HTERT RPE-1 (cell line): ENCODE data around the gene SEC14L2.
"Not testable (repeated sequence)": the region's sequence is repeated elsewhere in the genome, so short reads cannot be mapped to it uniquely, and the experiment has no call there.

Experiments used
- in situ Hi-C: fragments of 300-500 bp; cut with MboI; formaldehyde crosslinking; loops from 4 replicates; pipeline ENCODE4 v1.14.3; 2020; ENCODE audit warnings: low sequenced_read_pairs

The SEC14L2 gene

DNA sequence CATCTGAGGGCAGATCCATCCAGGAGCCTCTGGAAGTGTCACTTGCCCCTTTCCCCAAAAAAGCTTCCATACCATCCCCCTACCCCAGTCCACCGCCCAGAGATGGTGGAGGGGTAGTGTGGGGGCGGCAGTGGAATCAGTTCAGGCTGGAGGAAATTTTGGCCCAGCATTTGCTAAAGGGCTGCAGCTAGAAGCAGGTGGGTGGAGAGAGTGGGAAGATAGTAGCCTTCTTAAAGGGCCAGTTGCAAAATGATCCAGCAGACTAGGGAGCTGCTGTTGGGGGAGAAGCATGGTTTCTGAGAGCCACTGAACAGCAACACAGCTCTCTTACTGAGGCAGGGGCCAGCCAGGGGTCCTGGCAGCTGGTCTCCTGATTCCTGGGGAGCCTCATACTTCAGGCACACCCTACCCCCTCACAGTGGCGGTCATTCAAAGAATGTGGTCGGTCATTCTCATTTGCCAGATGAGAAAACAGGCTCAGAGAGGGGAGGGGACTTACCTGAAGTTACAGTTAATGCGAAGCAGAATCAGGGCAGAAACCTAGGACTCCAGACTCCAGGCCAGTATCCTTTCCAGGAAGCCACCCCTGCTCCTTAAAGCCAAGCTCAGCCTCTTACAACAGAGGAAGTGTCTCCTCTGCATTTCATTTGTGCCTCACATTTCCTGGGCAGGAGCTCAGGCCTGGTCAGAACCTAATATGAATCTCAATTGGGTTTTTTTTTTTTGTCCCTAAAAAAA lies 5.4 kb downstream of the SEC14L2 start:
- in situ Hi-C loops: no loop called here

DNA sequence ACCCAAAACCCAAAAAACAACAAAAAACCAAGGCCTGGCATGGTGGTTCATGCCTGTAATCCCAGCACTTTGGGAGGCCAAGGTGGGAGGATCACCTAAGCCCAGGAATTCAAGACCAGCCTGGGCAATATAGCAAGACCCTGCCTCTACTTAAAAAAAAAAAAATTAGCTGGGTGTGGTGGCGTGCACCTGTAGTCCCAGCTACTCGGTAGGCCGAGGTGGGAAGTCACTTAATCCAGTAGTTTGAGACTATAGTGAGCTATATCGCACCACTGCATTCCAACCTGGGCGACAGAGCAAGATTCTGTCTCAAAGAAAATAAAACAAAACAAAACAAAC lies 5.9 kb downstream of the SEC14L2 start:
- in situ Hi-C loops: not testable (repeated sequence)

DNA sequence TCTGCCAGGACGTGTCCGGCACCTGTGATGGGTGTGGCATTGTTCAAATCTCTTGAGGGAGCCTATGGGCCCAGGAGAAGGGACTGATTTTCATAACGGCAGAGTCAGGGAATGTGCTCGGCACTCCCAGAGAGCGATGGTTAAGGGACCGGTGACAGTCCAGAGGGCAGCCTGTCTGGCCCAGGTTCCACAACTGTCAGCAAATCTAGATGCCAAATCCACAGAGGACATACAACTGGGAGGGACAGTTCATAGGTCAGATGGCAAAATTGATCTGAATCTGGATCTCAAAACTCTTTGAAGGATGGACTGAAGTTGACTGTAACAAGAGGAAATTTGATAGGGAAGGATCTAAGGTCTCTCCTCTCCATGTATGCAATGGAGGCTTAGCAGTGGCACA lies 7.5 kb downstream of the SEC14L2 start:
- in situ Hi-C loops: no loop called here

DNA sequence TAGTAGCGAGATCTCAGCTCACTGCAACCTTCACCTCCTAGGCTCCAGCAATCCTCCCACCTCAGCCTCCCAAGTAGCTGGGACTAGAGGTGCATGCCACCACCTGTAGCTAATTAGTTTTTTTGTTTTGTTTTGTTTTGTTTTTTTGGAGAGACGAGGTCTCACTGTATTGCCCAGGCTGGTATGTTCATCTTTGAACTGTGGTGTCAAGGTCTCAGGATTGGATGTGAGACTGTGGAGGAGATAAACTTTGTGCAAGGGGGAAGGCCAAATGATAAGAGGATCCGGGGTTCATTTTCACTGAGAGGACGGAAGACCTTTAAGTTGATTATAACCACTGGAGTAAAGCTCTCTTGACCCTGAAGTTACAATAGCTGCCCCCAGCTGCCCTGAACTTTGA lies 8.9 kb downstream of the SEC14L2 start:
- in situ Hi-C loops: no loop called here

DNA sequence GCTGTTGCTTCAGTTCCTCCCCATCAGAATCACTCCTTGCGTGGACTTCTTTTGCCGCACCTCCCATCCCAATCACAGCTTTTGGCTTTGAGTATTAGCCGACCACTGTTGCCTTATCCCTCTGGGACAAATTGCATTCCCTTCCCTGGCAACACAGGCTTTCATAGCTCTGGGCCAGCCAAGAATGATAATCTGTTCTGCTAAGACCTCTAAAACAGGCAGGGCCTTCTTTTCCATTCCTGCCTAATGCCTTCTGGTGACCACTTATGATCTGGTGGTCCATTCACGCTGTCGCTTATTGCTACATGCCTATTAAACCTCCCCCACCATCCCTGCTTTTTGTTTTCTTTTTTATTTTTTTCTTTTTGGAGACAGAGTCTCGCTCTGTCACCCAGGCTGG lies 9.6 kb downstream of the SEC14L2 start:
- in situ Hi-C loops: no loop called here

DNA sequence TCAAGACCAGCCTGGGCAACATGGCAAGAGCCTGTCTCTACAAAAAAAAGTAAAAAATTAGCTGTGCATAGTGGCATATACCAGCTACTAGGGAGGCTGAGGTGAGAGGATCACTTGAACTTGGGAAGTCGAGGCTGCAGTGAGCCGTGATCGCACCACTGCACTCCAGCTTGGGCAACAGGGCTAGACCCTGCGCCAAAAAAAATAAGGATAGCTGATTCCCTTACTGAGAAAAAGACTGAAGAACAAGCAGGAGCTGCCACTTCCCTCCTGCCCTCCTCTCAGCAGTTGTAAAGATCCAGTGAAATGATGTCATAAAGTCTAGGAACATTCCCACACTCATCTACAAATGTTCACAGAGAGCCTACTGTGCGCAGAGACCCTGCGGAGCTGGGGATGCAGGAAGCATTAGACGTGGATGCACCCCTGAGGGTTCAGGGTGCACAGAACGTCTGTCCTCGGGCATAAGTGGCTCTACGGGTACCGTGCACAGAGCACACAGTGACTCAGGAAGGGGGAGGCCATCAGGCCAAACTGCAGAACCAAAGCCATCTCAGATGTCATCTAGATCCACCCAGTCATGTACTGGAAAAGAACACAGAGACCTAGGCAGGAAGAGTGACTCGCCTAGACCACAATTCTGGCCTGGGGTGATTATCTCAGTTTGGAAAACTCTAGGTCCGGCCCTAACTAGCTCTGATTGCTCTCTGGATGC lies 11.7 kb downstream of the SEC14L2 start:
- in situ Hi-C loops: no loop called here

DNA sequence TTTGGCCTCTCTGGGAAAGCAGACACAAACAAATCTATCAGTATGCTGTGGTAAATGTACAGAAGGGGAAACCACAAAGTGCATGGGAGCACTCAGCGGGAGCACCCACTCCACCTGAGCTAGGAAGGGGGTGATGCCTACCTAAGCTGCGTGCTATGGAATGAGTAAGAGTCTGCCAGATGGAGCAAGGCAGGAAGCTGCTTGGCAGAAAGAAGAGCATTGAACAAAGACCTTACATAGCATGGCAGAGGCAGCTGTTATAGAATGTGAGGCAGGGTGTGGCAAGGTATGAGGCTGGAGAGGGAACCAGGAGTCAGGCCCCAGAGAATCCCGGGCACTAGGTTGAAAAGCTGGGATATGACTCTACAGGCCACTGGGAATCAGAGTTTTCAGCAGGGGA lies 15.0 kb downstream of the SEC14L2 start:
- in situ Hi-C loops: no loop called here

DNA sequence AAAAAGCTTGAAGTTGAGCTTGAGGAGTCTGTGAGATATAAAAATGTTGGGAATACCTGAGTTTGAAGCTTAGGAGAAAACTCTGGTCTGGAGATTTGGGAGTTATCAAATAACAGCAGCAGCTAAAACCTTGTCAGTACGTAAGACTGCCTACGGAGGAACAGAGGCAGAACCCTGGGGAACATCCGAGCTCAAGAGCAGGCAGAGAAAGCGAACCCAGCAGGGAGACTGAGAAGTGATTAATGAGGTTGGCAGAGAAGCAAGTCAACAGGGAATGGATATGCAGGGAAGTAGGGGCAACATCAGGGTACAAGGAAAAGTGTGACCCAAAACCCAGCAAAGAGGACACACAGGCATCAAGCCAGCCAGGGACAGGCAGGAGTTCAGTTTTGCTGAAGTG lies 16.2 kb downstream of the SEC14L2 start:
- in situ Hi-C loops: no loop called here

DNA sequence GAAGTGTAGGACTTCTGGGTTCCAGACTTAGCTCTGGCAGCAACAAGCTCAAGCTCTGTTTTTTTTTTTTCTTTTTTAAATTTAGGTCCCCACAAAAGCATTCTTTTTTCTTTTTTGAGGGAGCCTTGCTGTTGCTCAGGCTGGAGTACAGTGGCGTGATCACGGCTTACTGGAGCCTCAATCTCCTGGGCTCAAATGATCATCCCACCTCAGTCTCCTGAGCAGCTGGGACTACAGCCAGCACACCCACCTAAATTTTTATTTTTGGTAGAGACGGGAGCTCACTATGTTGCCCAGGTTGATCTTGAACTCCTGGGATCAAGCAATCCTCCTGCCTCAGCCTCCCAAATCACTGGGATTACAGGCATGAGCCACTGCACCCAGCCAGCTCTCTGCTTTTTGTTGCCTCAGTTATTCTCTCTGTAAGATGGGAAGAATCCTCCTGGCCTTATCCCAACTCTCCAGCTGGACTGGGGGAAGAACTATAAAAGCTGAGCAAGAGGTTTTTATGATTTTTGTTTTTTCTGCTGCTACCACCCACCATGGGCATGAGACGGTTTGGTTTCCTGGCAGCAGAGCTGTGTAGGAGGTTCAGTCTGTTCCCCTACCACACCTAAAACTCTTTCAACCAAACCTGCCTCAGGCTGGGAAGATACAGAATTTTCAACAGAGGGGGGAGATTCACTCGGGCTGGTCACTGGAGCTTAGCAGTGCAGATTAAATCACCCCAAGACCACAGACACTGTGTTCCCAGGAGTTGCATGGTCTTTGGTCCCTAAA lies 17.1 kb downstream of the SEC14L2 start:
- in situ Hi-C loops: no loop called here

DNA sequence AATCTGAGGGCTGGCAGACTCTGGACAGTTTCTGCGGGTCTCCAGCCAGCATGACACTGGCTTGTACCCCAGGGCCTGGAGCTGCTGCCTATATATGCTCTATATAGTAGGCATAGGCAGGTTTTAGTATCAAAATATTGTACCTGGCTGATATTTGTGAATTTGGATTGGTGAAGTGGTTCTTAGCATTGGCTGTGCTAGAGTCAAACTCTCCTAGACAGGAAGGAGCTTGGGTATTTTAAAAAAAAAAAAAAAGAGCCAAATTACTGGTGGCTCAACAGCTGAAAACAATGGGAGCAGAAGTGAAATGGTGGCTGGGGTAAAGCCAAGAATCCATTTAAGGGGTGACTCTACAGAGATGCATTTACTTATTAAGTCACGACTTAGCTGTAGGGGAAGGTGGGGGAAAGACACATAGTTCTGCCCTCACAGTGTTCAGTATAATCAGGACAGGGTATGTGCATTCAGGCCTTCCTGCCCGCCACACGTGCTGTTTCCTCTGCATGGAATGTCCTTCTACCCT lies 17.8 kb downstream of the SEC14L2 start:
- in situ Hi-C loops: no loop called here

DNA sequence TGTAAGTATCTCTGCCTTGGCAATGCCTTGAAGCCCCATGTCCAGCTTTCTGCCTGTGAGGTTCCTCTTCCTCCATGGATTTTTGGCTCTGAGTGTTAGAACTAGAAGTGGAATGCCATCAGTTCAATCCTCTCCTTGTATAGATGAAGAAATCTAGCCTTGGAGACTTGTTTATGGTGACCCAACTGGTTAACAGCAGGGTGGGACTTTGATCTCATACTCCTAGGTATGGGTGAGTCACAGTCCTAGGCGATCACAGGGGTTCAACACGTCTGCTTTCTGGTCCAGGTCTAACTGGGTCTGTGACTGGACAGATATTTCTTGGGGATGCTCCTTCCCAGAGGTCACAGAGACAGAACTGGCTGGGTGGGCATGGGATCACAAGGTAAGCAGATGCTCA lies 19.6 kb downstream of the SEC14L2 start:
- in situ Hi-C loops: no loop called here

DNA sequence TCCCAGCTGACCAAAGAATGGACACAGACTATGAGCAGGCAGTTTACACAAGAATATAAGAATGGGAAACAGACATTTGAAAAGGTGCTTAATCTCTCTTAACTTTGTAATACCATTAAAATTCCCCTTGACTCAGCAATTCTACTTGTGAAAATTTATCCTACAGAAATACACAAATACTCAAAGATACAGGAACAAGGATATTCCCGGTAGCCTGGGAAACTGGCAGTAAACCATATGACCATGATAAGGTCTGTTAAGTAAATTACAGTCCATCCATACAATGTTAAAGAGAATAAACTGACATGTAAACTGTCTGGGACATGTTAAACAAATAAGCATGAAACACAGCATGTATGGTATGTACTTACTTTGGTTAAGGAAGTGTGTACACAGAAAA lies 20.0 kb downstream of the SEC14L2 start:
- in situ Hi-C loops: no loop called here

DNA sequence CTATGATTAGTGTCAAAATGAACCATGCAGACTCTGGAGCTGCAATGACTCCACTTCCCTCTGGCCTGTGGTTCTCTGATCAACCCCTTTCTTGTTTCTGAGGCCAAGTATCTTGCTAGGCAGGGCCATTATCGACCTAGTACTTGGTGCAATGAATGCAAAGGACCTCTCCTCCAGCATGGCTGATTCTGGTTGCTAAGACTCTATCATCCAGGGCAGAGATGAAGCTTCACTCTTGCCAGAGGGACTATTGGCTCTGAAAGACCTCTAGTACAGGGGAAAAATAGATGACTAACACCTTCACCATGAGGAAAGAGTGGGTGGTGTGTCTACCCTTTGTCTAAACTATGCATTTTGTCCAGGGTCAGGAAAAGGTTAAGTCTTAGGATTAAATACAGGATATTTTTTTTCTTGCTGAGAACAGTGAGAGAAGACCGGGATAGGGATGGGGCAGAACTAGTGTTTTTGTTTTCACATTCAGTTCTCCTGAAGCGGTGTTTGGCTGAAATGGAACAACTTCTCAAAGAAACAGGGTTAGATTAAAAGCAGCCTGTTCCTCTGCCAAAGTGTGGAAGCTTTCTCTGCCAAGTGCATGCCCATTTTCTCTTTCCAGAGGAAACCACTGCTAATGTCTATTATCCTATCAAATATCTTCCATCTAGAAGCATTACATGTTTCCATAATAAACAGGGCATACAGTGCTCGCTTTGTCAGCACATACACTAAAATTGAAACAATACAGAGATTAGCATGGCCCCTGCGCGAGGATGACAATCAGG lies 23.7 kb downstream of the SEC14L2 start:
- in situ Hi-C loops: no loop called here

DNA sequence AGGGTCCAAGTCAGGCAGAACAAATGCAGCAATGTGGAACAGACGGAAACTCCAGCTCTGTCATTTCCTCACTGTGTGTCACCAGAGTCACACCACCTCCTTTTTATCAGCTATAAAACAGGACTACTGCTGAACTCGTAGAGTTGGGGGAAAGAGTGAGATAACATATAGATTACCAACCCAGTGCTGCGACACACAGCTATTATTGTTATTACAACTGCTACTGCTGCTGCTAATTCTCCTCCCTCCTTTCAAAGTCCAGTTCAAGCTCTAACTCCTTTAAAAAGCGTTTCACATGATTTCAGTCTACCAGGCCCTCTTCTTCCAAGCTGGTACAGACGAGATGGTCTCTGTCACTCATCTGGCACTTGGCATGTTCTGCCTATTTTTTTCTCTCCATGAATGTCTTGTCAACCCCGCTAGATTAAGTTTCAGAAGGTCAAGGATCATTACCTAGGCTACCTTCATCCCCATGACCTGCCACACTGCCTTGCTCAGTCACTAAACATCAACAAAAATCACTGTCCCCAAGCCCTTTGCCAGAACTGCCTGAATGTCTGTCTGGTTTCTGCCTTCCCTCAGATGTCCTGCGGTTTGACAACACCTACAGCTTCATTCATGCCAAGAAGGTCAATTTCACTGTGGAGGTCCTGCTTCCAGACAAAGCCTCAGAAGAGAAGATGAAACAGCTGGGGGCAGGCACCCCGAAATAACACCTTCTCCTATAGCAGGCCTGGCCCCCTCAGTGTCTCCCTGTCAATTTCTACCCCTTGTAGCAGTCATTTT lies 25.1 kb downstream of the SEC14L2 start:
- in situ Hi-C loops: no loop called here

DNA sequence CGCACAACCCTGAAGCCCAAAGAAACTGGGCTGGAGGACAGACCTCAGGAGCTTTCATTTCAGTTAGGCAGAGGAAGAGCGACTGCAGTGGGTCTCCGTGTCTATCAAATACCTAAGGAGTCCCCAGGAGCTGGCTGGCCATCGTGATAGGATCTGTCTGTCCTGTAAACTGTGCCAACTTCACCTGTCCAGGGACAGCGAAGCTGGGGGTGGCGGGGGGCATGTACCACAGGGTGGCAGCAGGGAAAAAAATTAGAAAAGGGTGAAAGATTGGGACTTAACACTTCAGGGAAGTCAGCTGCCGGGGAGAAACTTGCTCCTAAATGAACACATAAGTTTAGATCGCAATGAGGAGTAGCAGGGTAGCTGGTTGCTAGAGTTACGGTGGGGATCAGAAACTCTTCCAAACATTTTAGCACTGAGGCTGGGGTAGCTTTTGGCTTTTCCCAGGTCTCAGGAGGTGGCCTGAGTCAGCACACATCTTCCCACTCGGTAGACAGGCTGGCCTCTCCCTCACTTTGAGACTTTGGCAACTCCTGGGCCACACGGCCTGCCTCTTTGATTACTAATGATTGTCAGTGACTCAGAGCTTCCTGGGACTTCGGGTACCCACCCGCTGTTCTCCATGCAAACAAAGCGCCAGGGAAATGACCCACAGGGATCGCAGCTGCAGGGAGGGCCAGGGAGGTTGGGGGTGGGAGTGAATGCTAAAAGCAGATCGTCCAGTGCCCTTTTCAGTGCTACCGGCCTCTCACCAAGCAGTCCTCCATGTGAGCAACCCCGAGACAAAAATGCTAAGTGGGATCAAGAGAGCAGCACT lies 25.9 kb downstream of the SEC14L2 start:
- in situ Hi-C loops: no loop called here

DNA sequence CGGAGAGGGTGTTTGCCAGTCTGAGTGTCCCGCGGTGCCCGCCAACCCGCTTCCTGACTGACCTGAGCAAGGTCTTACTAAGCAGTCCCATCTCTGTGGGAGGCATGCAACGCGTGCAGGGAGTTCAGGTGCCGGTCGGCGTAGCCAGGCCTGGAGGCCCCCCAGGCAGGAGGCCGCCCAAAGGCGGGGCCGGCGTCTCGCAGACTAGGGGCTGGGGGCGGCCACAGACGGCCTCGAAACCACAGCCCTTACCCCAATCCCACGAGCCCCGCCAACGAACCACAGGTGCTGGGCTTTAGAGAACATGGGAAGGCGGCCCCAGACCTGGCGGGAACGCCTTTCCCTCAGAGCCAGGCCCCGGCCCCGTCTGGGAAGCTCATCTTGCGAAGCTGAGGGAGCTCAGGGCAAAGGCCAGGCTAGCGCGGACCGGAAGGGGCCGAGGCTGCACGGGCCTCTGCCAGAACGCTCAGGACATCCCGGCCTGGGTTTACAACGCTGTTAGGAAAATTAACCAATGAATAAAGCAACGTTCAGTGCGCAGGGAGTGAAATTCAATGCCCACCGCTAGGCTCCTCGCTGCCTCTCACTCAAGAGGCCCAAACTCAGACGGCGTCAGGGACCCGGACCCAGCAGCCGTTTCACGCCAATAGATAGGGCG lies 26.6 kb downstream of the SEC14L2 start:
- in situ Hi-C loops: no loop called here

DNA sequence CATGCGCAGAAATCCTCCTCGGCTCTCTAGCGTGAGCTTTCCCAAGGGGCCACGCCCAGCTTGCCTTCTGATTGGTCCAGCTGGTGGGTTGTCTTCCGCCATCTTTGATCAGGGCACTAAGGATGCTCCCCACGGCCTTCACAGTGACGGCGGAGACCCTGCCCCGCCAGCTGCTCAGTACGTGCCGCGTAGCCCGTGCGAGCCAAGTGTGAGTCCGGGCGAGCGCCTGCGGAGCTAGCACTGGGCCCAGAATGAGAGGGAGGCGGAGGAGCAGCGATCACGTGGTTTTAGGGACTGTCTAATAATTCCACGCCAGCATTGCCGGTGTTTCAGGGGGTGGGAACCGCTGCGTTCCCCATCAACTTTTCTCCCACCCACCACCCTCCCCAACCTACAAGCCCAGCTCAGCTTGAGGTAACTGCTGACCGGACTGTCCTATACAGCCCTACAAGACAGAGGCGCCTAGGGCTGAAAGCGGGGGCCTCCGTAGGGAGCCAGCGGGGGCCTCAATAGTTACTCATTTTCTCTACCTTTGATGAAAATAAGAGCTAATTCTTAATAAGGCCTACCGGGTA lies 27.2 kb downstream of the SEC14L2 start:
- in situ Hi-C loops: no loop called here

DNA sequence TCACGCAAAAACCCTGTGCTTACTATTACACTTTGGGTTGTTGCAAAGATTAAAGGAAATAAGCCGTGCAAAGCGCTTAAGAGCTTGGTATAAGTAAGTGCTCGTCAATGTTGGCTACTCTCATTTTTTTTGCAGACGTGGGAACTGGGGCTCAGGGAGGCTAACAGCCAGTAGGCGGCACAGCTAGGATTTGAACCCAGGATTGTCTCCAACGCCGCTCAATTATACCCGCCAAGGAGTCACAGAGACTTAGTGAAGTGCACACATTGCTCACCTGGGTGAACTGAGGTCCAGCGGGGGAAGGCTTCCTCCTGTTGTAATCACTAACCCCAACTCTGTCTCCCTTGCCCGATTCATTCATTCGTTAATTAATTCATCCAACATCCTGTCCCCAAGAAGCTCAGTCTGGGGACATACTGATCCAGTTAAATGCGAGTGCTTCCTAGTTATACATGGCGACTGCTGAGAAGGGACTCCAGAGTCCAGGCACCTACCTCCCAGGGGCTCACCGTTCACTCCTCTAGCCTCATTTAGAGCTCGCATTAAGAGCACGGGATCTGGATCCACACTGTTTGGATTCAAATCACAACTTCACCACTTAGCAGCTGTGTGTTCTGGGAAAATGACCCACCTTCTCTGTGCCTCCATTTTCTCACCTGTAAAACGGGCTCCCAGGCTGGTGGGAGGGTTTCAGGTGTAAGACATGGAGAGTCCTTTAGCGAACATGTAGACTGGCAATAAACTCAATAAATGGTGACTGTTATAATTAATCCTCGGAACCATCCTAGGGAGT lies 27.9 kb downstream of the SEC14L2 start:
- in situ Hi-C loops: no loop called here
